Measurements from ENCODE around the gene THUMPD3.

Gene THUMPD3

GRCh38 chr3:9400616-9401015, 37.8 kb downstream of the THUMPD3 start:
- TF ChIP-seq CTCF (IDR thresholded peaks at IDR 0.05; ENCODE audit: low read depth, low read length, missing control alignments), result no peak
- H3K4me3 ChIP-seq (replicated peaks; ENCODE audit: low read depth, low read length), result peak overlapping the region; percentile 70
- no peak for DNase-seq (ENCODE audit: extremely low read depth, low read depth)

- H3K4me3 ChIP-seq (replicated peaks; ENCODE audit: low read depth, low read length), result peak overlapping the region; percentile 2; the same call in 1 of the 2 replicates
- no peak for DNase-seq (ENCODE audit: extremely low read depth, low read depth)
These were observed 39.1 kb downstream of the THUMPD3 start for GRCh38 chr3:9401986-9402385.

GRCh38 chr3:9402410-9403228, 39.8 kb downstream of the THUMPD3 start:
- TF ChIP-seq CTCF (IDR thresholded peaks at IDR 0.05; ENCODE audit: low read depth, low read length, missing control alignments), result no peak
- no peak for DNase-seq (ENCODE audit: extremely low read depth, low read depth)
- peak overlapping the region; percentile 9; the same call in 1 of the 2 replicates for H3K4me3 ChIP-seq (replicated peaks; ENCODE audit: low read depth, low read length)

More at GRCh38 chr3:9401986-9402385, 39.1 kb downstream of the THUMPD3 start:
- TF ChIP-seq CTCF (IDR thresholded peaks at IDR 0.05; ENCODE audit: low read depth, low read length, missing control alignments), result no peak

- TF ChIP-seq CTCF (IDR thresholded peaks at IDR 0.05; ENCODE audit: low read depth, low read length, missing control alignments), result no peak
- no peak overlapping the region for H3K4me3 ChIP-seq (replicated peaks; ENCODE audit: low read depth, low read length)
- DNase-seq (ENCODE audit: extremely low read depth, low read depth), result no peak
These were observed 40.6 kb downstream of the THUMPD3 start for GRCh38 chr3:9403463-9403862.

GRCh38 chr3:9404680-9405079, 41.8 kb downstream of the THUMPD3 start:
- DNase-seq (ENCODE audit: extremely low read depth, low read depth), result no peak
- no peak overlapping the region for H3K4me3 ChIP-seq (replicated peaks; ENCODE audit: low read depth, low read length)
- TF ChIP-seq CTCF (IDR thresholded peaks at IDR 0.05; ENCODE audit: low read depth, low read length, missing control alignments), result peak; percentile 10

GRCh38 chr3:9405756-9406155, 42.9 kb downstream of the THUMPD3 start:
- DNase-seq (ENCODE audit: extremely low read depth, low read depth), result no peak
- no peak for TF ChIP-seq CTCF (IDR thresholded peaks at IDR 0.05; ENCODE audit: low read depth, low read length, missing control alignments)
- H3K4me3 ChIP-seq (replicated peaks; ENCODE audit: low read depth, low read length), result no peak overlapping the region

Measured in HFF-Myc (cell line).